GM10266 (cell line): ENCODE results near the gene OTOF.

Experiments
- DNase-seq: peaks from one replicate; pipeline ENCODE4 v3.0.0; 2012; ENCODE audit errors: extremely low spot score
- TF ChIP-seq, protein P1 (sequence below): IDR thresholded peaks from 2 replicates; pipeline ENCODE4 v1.5.1; 2012; ENCODE audit warnings: mild to moderate bottlenecking, low read depth; ENCODE audit not compliant: control insufficient read depth, insufficient read depth; ENCODE audit errors: missing control alignments

The OTOF gene

DNA sequence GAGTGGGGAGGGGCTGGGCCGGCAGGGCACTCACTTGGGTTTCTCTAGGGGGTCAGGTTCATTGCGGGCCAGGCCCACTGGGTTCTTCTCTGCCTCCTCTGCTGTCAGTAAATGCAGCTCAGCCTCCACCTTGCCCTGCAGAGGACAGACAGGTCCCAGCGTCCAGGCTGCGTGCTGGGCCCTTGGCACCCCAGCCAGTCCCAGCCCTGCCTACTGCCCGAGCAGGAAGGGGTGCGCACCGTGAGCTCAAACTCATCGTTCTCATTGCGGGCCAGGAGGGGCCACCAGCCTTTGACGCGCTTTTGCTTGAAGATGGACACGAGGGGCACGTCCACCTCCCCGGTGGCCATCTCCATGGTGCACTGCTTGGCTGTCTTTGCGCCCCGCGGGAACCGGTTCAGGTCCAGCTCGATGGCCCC, 17.3 kb downstream of the OTOF start:
- TF ChIP-seq, protein P1, sequence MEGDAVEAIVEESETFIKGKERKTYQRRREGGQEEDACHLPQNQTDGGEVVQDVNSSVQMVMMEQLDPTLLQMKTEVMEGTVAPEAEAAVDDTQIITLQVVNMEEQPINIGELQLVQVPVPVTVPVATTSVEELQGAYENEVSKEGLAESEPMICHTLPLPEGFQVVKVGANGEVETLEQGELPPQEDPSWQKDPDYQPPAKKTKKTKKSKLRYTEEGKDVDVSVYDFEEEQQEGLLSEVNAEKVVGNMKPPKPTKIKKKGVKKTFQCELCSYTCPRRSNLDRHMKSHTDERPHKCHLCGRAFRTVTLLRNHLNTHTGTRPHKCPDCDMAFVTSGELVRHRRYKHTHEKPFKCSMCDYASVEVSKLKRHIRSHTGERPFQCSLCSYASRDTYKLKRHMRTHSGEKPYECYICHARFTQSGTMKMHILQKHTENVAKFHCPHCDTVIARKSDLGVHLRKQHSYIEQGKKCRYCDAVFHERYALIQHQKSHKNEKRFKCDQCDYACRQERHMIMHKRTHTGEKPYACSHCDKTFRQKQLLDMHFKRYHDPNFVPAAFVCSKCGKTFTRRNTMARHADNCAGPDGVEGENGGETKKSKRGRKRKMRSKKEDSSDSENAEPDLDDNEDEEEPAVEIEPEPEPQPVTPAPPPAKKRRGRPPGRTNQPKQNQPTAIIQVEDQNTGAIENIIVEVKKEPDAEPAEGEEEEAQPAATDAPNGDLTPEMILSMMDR = no peak
- DNase-seq = no peak

DNA sequence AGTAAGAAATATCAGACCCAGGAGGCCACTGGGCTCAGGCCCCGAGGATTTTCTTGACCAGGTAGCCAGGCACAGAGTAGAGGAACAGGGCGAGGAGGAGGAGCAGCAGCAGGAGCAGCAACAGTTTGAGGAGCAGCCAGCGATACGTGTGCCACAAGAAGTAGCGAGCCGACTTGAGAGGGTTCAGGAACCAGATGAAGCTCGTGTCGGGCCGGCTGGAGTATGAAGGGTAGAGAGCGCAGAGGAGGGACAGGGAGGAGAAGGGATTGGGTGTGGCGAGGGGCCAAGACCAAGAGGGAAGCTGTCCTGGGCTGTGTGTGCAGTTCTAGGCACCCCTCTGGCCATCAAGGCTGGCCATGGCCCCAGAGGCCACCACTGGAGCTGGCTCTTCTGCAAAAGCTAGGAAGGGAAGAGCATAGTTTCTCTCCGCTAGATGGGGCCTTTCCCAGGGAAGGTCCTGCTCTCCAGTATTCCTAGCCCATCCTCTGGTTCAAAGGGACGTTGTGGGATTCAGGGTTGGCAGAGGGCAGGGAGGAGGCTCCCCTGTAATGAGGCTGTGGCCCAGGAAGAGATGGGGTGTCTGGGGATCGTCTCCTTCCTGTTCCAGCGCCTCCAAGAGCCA, 17.8 kb downstream of the OTOF start:
- TF ChIP-seq, protein P1 = no peak
- DNase-seq = no peak

- no peak for DNase-seq
Observed at GRCh38 chr2:26458365-26459042, 19.4 kb downstream of the OTOF start.

GRCh38 chr2:26457695-26458364, 20.1 kb downstream of the OTOF start:
- TF ChIP-seq, protein P1 = no peak
- no peak for DNase-seq

More at GRCh38 chr2:26458365-26459042, 19.4 kb downstream of the OTOF start:
- TF ChIP-seq, protein P1 = no peak

DNA sequence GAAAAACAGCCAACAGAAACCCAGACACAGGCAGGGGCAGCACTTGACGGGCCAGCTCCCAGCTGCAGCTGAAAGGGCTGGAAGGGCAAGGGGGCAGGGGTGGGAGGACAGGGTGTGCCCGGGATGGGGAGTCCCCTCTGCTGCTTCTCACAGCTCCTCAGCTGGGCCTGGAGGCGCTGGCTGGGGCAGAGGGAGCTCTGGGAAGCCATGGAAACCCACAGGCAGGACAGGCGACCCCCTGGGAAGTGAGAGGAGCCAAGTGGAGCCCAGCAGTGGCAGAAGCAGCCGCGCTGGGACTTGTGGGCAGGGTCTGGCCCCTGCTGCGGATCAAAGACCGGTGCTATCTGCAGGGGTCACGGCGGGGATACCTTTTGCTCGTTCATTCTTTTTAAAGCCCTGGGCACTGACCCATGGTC, 20.7 kb downstream of the OTOF start:
- DNase-seq = no peak
- TF ChIP-seq, protein P1 = no peak

DNA sequence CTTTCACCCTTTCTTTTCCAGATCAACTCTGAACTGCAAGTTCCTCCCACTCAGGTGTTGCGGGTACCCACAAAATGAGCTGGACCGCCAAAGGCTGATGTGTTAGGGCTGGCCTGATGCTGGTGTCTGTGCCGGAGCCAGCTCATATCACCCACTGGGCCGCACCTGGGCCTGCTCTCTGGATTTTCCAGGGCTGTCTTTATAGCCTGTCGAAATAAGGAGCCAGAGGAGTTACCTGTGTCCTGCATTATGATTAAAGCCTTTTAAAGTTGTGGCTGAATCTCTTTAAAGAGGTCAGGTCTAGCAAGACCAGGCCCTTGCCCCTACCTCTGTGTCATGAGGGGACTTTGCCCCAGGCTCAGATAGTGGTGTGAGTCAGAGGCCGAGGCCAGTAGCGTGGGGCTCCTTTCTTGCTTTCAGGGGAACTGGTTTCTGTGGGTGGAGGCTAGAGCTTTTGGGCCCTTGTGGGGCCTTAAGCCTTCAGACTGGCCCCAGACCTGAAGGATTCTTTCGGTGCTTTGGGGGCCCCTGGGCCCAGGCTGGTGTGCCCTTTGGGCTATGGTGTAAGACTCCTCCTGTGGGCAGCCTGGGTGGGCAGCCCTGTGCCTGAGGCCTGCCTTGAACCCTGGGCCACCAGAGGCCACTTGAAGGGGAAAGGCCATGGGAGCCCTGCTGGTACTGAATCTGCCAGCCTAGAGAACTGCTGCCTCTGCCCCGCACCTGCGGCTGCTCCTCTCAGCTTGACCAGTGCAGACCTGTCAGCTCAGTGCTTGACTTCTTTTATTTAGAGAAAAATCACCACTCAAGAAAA, 21.3 kb downstream of the OTOF start:
- no peak for DNase-seq
- TF ChIP-seq, protein P1 = no peak
